Breast epithelium (tissue), 3 donors: ENCODE results near the gene LHFPL3.

ENCODE experiments used
- POLR2AphosphoS5 ChIP-seq, 3 donors: sonication (generic); formaldehyde crosslinking; IDR thresholded peaks; one replicate each; pipeline ENCODE4 v1.6.1; 2017; ENCODE audit warnings: antibody characterized with exemption in 3 of 3
- TF ChIP-seq, protein P1 (sequence below), 3 donors: fragments of 450-650 bp; IDR thresholded peaks; one replicate each; pipeline ENCODE4 v1.5.1; 2016 to 2017; ENCODE audit warnings: antibody characterized with exemption in 3 of 3, mild to moderate bottlenecking in 3 of 3, moderate library complexity in 3 of 3

DNA sequence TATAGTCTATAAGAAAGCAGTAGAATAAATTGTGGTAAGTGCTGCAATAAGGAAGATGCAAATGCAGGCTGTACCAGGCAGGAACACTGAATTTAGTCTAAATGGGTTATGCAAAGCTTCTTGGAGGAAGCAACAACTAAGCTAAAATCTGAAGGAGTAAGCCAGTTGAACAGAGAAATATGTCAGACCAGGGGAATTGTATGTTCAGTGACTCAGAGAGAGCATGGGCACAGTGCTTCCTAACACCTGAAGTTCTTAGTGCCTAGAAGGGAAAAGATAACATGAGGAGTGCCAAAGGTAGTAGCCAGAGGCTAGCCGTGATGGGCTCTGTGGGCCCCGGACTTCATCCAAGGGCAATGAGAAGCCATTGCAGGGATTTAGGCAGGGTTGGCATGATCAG lies 481.5 kb downstream of the LHFPL3 start:
- no peak for TF ChIP-seq POLR2AphosphoS5 (IDR thresholded peaks at IDR 0.05)
- TF ChIP-seq, protein P1, sequence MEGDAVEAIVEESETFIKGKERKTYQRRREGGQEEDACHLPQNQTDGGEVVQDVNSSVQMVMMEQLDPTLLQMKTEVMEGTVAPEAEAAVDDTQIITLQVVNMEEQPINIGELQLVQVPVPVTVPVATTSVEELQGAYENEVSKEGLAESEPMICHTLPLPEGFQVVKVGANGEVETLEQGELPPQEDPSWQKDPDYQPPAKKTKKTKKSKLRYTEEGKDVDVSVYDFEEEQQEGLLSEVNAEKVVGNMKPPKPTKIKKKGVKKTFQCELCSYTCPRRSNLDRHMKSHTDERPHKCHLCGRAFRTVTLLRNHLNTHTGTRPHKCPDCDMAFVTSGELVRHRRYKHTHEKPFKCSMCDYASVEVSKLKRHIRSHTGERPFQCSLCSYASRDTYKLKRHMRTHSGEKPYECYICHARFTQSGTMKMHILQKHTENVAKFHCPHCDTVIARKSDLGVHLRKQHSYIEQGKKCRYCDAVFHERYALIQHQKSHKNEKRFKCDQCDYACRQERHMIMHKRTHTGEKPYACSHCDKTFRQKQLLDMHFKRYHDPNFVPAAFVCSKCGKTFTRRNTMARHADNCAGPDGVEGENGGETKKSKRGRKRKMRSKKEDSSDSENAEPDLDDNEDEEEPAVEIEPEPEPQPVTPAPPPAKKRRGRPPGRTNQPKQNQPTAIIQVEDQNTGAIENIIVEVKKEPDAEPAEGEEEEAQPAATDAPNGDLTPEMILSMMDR (IDR thresholded peaks at IDR 0.05), result no peak
